ENCODE data around the gene UVSSA.
"Not testable (repeated sequence)": the region's sequence is repeated elsewhere in the genome, so short reads cannot be mapped to it uniquely, and the experiment has no call there.

Gene UVSSA

DNA sequence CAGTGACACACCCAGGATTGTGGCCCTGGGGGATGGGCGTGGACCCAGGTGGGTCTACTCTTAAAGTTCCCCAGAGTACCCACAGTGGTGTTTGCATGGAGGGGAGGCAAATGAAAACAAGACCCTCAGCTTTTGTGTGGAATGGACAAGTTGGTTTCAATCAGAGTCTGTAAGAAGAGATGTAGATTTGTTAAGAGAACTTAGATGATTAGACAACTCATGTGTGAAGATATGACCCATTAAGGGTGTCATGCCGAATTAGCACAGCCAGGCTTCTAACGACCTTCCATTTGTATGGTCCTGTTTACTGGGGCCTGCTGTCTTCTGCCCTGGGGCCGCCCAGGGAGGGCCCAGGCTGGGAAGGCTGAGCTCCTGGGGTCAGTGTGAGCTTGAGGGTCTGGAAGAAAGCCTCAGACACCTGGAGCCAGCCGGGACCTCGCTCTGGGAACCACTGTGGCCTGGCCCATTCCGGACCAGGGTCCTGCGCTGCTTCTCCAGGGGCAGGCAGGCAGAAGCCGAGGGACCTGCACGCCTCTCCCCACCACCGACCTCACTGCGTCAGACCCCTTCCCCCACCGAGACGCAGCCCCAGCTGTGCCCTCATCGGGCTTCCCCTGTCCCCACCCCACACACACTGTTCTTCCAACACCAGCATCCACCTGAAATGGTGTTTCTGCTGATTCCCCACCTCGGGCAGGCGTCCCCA lies 20.4 kb downstream of the UVSSA start:
- H3K4me1 ChIP-seq (ENCODE audit: insufficient read depth, low read length), result no peaks in the 10 kb centered on the region
- no peaks in the 10 kb centered on the region for H3K36me3 ChIP-seq (ENCODE audit: insufficient read depth, low read length)
- no peak overlapping the region for H3K9ac ChIP-seq (ENCODE audit: low read depth, low read length)
- no peaks in the 10 kb centered on the region for H3K9me3 ChIP-seq (ENCODE audit: control insufficient read depth, insufficient read depth, low read length)

DNA sequence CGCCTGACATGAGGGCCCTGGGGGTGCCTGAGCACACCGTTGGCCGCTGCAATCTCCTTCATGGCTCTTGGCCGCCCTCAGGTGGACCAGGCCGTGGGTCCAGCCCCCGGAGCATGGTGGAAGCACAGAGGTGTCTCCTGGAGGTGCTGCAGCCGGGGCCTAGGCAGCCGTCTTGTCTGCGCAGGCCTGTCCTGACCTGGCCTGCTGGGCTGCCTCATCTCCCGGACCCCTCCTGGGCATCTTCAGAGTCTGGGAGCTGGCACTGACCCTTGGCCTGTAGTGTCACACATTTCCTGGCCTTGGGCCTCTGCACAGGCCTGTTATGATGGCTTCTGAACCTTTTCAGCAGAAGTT lies 20.9 kb downstream of the UVSSA start:
- Histone ChIP-seq H3K4me1 (ENCODE audit: insufficient read depth, low read length) (no peaks in the 10 kb centered on the region), H3K9ac (ENCODE audit: low read depth, low read length) (no peak overlapping the region), H3K36me3 (ENCODE audit: insufficient read depth, low read length) (no peaks in the 10 kb centered on the region), H3K9me3 (ENCODE audit: control insufficient read depth, insufficient read depth, low read length) (no peaks in the 10 kb centered on the region)

GRCh38 chr4:1368421-1369090 lies 21.5 kb downstream of the UVSSA start:
- Histone ChIP-seq H3K9me3 (ENCODE audit: control insufficient read depth, insufficient read depth, low read length) (no peaks in the 10 kb centered on the region), H3K36me3 (ENCODE audit: insufficient read depth, low read length) (no peaks in the 10 kb centered on the region), H3K9ac (ENCODE audit: low read depth, low read length) (no peak overlapping the region), H3K4me1 (ENCODE audit: insufficient read depth, low read length) (no peaks in the 10 kb centered on the region)

DNA sequence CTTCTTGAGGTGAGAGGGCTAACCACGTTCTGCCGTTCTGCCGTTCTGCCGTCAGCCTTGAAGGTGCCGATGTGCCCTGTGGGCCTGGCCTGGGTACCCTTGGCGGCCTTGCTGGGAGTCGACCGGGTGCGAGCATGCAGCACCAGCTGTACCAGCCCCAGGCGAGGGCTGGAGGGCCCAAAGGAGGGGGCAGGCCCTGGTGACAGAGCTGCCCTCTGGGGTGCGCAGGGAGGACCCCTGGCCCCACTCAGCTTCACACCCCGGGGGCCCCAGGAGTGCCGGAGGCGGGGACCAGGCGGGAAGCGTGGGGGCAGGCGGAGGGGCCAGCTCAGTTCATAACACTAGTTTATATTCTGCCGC lies 22.1 kb downstream of the UVSSA start:
- no peak overlapping the region for H3K9ac ChIP-seq (ENCODE audit: low read depth, low read length)
- H3K4me1 ChIP-seq (ENCODE audit: insufficient read depth, low read length), result no peaks in the 10 kb centered on the region
- no peaks in the 10 kb centered on the region for H3K36me3 ChIP-seq (ENCODE audit: insufficient read depth, low read length)
- no peaks in the 10 kb centered on the region for H3K9me3 ChIP-seq (ENCODE audit: control insufficient read depth, insufficient read depth, low read length)

DNA sequence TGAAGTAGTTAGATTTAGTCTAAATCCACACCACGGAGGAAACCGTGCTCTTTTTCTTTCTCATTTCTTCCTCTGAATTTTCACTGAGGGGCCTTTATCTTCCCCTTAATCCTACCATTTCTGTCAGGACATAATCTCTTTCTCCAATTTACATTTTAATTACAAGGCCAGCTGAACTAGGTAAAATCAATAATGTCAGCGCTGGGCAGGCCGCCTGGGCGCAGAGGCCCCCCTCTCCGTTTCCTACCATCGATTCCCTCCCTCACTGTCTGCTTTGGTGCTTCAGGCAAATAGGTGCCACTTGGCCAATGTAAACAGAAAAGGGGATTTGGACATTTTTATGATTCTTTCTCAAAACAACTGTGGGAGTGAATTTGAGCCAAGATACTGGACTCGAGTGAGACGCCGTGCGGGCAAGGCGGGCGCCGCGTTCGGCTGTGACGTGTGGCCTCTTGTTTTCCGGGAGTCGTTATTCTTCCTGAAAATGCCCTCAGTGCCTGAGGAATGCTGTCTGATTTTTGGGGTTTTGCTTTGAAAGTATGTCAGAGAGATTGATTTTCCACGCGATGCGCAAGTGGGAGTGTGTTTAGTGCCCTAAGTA lies 22.6 kb downstream of the UVSSA start:
- Histone ChIP-seq H3K36me3 (ENCODE audit: insufficient read depth, low read length) (no peaks in the 10 kb centered on the region), H3K9ac (ENCODE audit: low read depth, low read length) (no peak overlapping the region), H3K4me1 (ENCODE audit: insufficient read depth, low read length) (no peaks in the 10 kb centered on the region), H3K9me3 (ENCODE audit: control insufficient read depth, insufficient read depth, low read length) (no peaks in the 10 kb centered on the region)

GRCh38 chr4:1370321-1371124 lies 23.5 kb downstream of the UVSSA start:
- H3K9ac ChIP-seq (ENCODE audit: low read depth, low read length), result no peak overlapping the region
- no peaks in the 10 kb centered on the region for H3K36me3 ChIP-seq (ENCODE audit: insufficient read depth, low read length)
- H3K9me3 ChIP-seq (ENCODE audit: control insufficient read depth, insufficient read depth, low read length), result no peaks in the 10 kb centered on the region
- no peaks in the 10 kb centered on the region for H3K4me1 ChIP-seq (ENCODE audit: insufficient read depth, low read length)

- Histone ChIP-seq H3K9ac (ENCODE audit: low read depth, low read length) (no peak overlapping the region), H3K9me3 (ENCODE audit: control insufficient read depth, insufficient read depth, low read length) (no peaks in the 10 kb centered on the region), H3K4me1 (ENCODE audit: insufficient read depth, low read length) (no peaks in the 10 kb centered on the region), H3K36me3 (ENCODE audit: insufficient read depth, low read length) (no peaks in the 10 kb centered on the region)
Measured at GRCh38 chr4:1371176-1372165, 24.5 kb downstream of the UVSSA start.

DNA sequence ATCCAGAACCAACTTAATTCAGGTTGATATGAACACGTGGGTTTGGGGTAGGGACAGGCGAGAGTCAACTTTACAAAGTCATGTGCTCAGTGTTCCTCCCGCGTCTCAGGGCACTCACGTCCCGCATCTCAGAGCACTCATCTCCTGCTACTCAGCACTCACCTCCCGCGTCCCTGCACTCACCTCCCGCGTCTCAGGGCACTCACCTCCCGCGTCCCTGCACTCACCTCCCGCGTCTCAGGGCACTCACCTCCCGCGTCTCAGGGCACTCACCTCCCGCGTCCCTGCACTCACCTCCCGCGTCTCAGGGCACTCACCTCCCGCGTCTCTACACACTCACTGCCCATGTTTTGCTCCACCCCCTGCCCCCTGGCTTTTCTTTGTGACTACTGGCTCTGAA lies 25.6 kb downstream of the UVSSA start:
- H3K36me3 ChIP-seq (ENCODE audit: insufficient read depth, low read length); H3K9me3 ChIP-seq (ENCODE audit: control insufficient read depth, insufficient read depth, low read length); H3K9ac ChIP-seq (ENCODE audit: low read depth, low read length); H3K4me1 ChIP-seq (ENCODE audit: insufficient read depth, low read length): not testable (repeated sequence)

- no peaks in the 10 kb centered on the region for H3K4me1 ChIP-seq (ENCODE audit: insufficient read depth, low read length)
- H3K36me3 ChIP-seq (ENCODE audit: insufficient read depth, low read length), result no peaks in the 10 kb centered on the region
- H3K9me3 ChIP-seq (ENCODE audit: control insufficient read depth, insufficient read depth, low read length), result no peaks in the 10 kb centered on the region
- H3K9ac ChIP-seq (ENCODE audit: low read depth, low read length), result no peak overlapping the region
Measured at GRCh38 chr4:1373892-1374705, 27.1 kb downstream of the UVSSA start.

- Histone ChIP-seq H3K9ac (ENCODE audit: low read depth, low read length) (no peak overlapping the region), H3K36me3 (ENCODE audit: insufficient read depth, low read length) (no peaks in the 10 kb centered on the region), H3K4me1 (ENCODE audit: insufficient read depth, low read length) (no peaks in the 10 kb centered on the region), H3K9me3 (ENCODE audit: control insufficient read depth, insufficient read depth, low read length) (no peaks in the 10 kb centered on the region)
Measured at GRCh38 chr4:1374706-1375045, 27.7 kb downstream of the UVSSA start.

GRCh38 chr4:1375051-1375721 lies 28.2 kb downstream of the UVSSA start:
- Histone ChIP-seq H3K9ac (ENCODE audit: low read depth, low read length) (no peak overlapping the region), H3K36me3 (ENCODE audit: insufficient read depth, low read length) (no peaks in the 10 kb centered on the region), H3K9me3 (ENCODE audit: control insufficient read depth, insufficient read depth, low read length) (no peaks in the 10 kb centered on the region), H3K4me1 (ENCODE audit: insufficient read depth, low read length) (no peaks in the 10 kb centered on the region)

DNA sequence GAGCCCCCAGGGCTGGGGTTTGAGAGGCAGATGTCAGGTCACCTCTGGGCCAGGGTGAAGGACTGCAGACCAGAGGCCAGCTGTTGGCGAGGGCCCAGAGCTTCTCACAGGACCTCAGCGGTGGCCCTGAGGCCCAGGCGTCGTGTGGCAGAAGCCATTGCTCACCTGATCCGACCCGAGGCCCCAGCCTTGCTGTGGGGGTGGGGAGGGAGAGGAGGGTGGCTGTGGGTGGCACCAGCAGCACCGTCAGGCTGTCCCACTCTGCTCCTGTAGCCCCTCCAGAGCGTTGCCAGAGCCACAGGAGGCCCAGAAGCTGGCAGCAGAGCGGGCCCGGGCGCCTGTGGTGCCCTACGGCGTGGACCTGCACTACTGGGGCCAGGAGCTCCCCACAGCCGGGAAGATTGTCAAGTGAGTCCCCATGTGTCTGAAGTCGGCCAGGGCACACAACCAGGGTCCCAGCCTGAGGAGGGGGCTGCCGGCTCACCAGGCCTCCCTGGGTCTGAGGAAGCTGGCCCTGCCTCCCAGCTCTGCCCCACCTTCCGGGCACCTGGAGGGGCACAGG lies 28.8 kb downstream of the UVSSA start:
- no peaks in the 10 kb centered on the region for H3K4me1 ChIP-seq (ENCODE audit: insufficient read depth, low read length)
- H3K9me3 ChIP-seq (ENCODE audit: control insufficient read depth, insufficient read depth, low read length), result no peaks in the 10 kb centered on the region
- H3K36me3 ChIP-seq (ENCODE audit: insufficient read depth, low read length), result no peaks in the 10 kb centered on the region
- H3K9ac ChIP-seq (ENCODE audit: low read depth, low read length), result no peak overlapping the region
